HCT116 (cell line): ENCODE results near the gene ZNF48. TPM values are rescaled to one million over a fixed set of nuclear protein-coding genes. Genes with fewer than 3 reads are reported as not detected.

Experiments used
- ATAC-seq: fragments of 200-7000 bp; cut with Tn5 transposase; 2 replicates; pipeline ENCODE4 v1.9.1; 2020; ENCODE audit warnings: mild to moderate bottlenecking, moderate library complexity
- BruUV-seq: library from RNA; stranded (reverse); fragments of 400-500 nt; replicated peaks from 2 replicates; lab custom pipeline; 2021; lab: Mats Ljungman, UMichigan
- CTCF ChIA-PET: fragments of 300-600 bp; sonication (Branson Sonifier 250); formaldehyde crosslinking; loops from one replicate; lab custom pipeline; 2021; ENCODE audit warnings: antibody characterized with exemption; lab: Charles Lee
- POLR2A ChIA-PET: fragments of 300-600, 350-600 bp; sonication (Branson Sonifier 250); formaldehyde crosslinking; loops from one replicate; lab custom pipeline; 2021; ENCODE audit warnings: antibody characterized with exemption; lab: Charles Lee
- RAD21 ChIA-PET, 2 experiments: fragments of 300-600 bp; sonication (Branson Sonifier 250); formaldehyde crosslinking; loops; one replicate each; lab custom pipeline; 2023; ENCODE audit warnings: low total read pairs in 2 of 2; ENCODE audit not compliant: uncharacterized antibody in 2 of 2, unreplicated experiment in 2 of 2, low non-redundant PET in 1 of 2; lab: Charles Lee
- DNase-seq: peaks from one replicate; pipeline ENCODE4 v3.0.0-alpha.2; 2010; ENCODE audit warnings: low read depth, low spot score
- H2AFZ ChIP-seq: fragments of 200-600 bp; shearing (Covaris generic), sonication (generic); 2 replicates; pipeline ENCODE4 v1.6.1; 2017; ENCODE audit warnings: low read depth, mixed run types, mixed read lengths, antibody characterized with exemption, low read length; ENCODE audit not compliant: poor library complexity, severe bottlenecking
- H3K27ac ChIP-seq: 2 replicates; pipeline ENCODE4 v1.5.1; 2012; ENCODE audit warnings: low read depth, low read length
- H3K27me3 ChIP-seq: fragments of 200-600 bp; sonication (generic); 2 replicates; pipeline ENCODE4 v1.6.1; 2016; ENCODE audit warnings: mixed run types, low read length, mixed read lengths; ENCODE audit not compliant: insufficient read depth
- H3K36me3 ChIP-seq, 2 experiments: fragments of 200-500 bp in 1 of 2; fragments of 200-600 bp in 1 of 2; sonication (Bioruptor generic) in 1 of 2; sonication (generic) in 1 of 2; 2 replicates each; pipeline versions ENCODE4 v1.5.1 to v1.6.1; 2014 to 2016; ENCODE audit warnings: low read length in 2 of 2, inconsistent platforms in 1 of 2, mixed read lengths in 1 of 2, mixed run types in 1 of 2; ENCODE audit not compliant: insufficient read depth in 2 of 2, control insufficient read depth in 1 of 2
- H3K4me1 ChIP-seq, 2 experiments: fragments of 200-600 bp in 1 of 2; sonication (generic) in 1 of 2; 2 replicates each; pipeline versions ENCODE4 v1.5.1 to v1.6.1; 2012 to 2017; ENCODE audit warnings: low read length in 2 of 2, inconsistent platforms in 1 of 2, mild to moderate bottlenecking in 1 of 2, mixed read lengths in 1 of 2, mixed run types in 1 of 2, moderate library complexity in 1 of 2; ENCODE audit not compliant: insufficient read depth in 2 of 2, control insufficient read depth in 1 of 2
- H3K4me2 ChIP-seq: fragments of 200-600 bp; sonication (generic); 2 replicates; pipeline ENCODE4 v1.6.1; 2017; ENCODE audit warnings: mixed run types, low read length, mixed read lengths
- H3K4me3 ChIP-seq, 2 experiments: fragments of 200-600 bp in 1 of 2; sonication (generic) in 1 of 2; replicated peaks in 1 of 2; 2 replicates each; pipeline ENCODE4 v1.5.1; 2011 to 2016; ENCODE audit warnings: low read length in 2 of 2, control low read depth in 1 of 2, low read depth in 1 of 2, mild to moderate bottlenecking in 1 of 2, mixed read lengths in 1 of 2, mixed run types in 1 of 2
- H3K79me2 ChIP-seq: fragments of 200-600 bp; sonication (generic); 2 replicates; pipeline ENCODE4 v1.6.1; 2017; ENCODE audit warnings: mild to moderate bottlenecking, mixed run types, low read length, moderate library complexity, mixed read lengths; ENCODE audit not compliant: insufficient read depth
- H3K9ac ChIP-seq: fragments of 200-600 bp; sonication (generic); 2 replicates; pipeline ENCODE4 v1.6.1; 2016; ENCODE audit warnings: low read length, mixed read lengths
- H3K9me2 ChIP-seq: fragments of 200-600 bp; sonication (generic), shearing (Covaris generic); 2 replicates; pipeline ENCODE4 v1.6.1; 2017; ENCODE audit warnings: mixed run types, mild to moderate bottlenecking, moderate library complexity; ENCODE audit not compliant: insufficient read depth
- H3K9me3 ChIP-seq, 2 experiments: fragments of 200-500 bp in 1 of 2; fragments of 200-600 bp in 1 of 2; sonication (Bioruptor generic) in 1 of 2; sonication (generic) in 1 of 2; 2 replicates each; pipeline ENCODE4 v1.6.1; 2014 to 2017; ENCODE audit warnings: low read length in 2 of 2, mixed read lengths in 2 of 2, inconsistent platforms in 1 of 2, low read depth in 1 of 2, mild to moderate bottlenecking in 1 of 2, mixed run types in 1 of 2, moderate library complexity in 1 of 2; ENCODE audit not compliant: control insufficient read depth in 1 of 2, insufficient read depth in 1 of 2
- H4K20me1 ChIP-seq: fragments of 200-600 bp; sonication (generic), shearing (Covaris generic); 2 replicates; pipeline ENCODE4 v1.6.1; 2017; ENCODE audit warnings: mixed run types, mild to moderate bottlenecking, moderate library complexity; ENCODE audit not compliant: insufficient read depth
- CBX3 ChIP-seq: IDR thresholded peaks from 2 replicates; pipeline ENCODE4 v1.6.1; 2012; ENCODE audit warnings: low read depth
- CEBPB ChIP-seq: IDR thresholded peaks from 2 replicates; pipeline ENCODE4 v1.6.1; 2012; ENCODE audit warnings: low read depth
- EGR1 ChIP-seq: IDR thresholded peaks from 2 replicates; pipeline ENCODE4 v1.6.1; 2012; ENCODE audit warnings: low read depth
- ELF1 ChIP-seq: IDR thresholded peaks from 2 replicates; pipeline ENCODE4 v1.6.1; 2012; ENCODE audit warnings: low read depth, borderline replicate concordance
- EZH2 ChIP-seq: fragments of 200-600 bp; sonication (generic); IDR thresholded peaks from 2 replicates; pipeline ENCODE4 v1.6.1; 2017; ENCODE audit warnings: antibody characterized with exemption, mixed run types
- EZH2phosphoT487 ChIP-seq: fragments of 200-600 bp; IDR thresholded peaks from 2 replicates; pipeline ENCODE4 v1.6.1; 2018; ENCODE audit warnings: antibody characterized with exemption, borderline replicate concordance
- FOSL1 ChIP-seq: IDR thresholded peaks from 2 replicates; pipeline ENCODE4 v1.6.1; 2012; ENCODE audit warnings: low read depth
- JUND ChIP-seq: IDR thresholded peaks from 2 replicates; pipeline ENCODE4 v1.6.1; 2012
- POLR2A ChIP-seq: IDR thresholded peaks from 2 replicates; pipeline ENCODE4 v1.7.0; 2011; ENCODE audit warnings: borderline replicate concordance; ENCODE audit not compliant: insufficient read depth, insufficient read length; ENCODE audit errors: extremely low read depth
- POLR2AphosphoS5 ChIP-seq: IDR thresholded peaks from 2 replicates; pipeline ENCODE4 v1.6.1; 2011; ENCODE audit warnings: mild to moderate bottlenecking, low read depth, low read length, moderate library complexity
- RAD21 ChIP-seq: IDR thresholded peaks from 2 replicates; pipeline ENCODE4 v1.6.1; 2012; ENCODE audit warnings: low read depth, mild to moderate bottlenecking
- SIN3A ChIP-seq: IDR thresholded peaks from 2 replicates; pipeline ENCODE4 v1.6.1; 2012; ENCODE audit warnings: low read depth
- SP1 ChIP-seq: IDR thresholded peaks from 2 replicates; pipeline ENCODE4 v1.6.1; 2012; ENCODE audit warnings: low read depth
- SRF ChIP-seq: IDR thresholded peaks from 2 replicates; pipeline ENCODE4 v1.6.1; 2012; ENCODE audit warnings: low read depth
- TCF7L2 ChIP-seq: IDR thresholded peaks from 2 replicates; pipeline ENCODE4 v1.7.0; 2011; ENCODE audit warnings: borderline replicate concordance, inconsistent platforms; ENCODE audit not compliant: insufficient read depth, insufficient read length; ENCODE audit errors: extremely low read depth
- ZFX ChIP-seq: fragments of 450-650 bp; IDR thresholded peaks from 2 replicates; pipeline ENCODE4 v1.6.1; 2017
- ZNF274 ChIP-seq: fragments of 200-500 bp; sonication (Bioruptor generic); IDR thresholded peaks from 2 replicates; pipeline ENCODE4 v1.6.1; 2014; ENCODE audit warnings: mild to moderate bottlenecking, low read depth, low read length, inconsistent platforms
- intact Hi-C: fragments of 100-400 bp; cut with micrococcal nuclease; formaldehyde crosslinking; loops from 2 replicates; pipeline ENCODE4 v1.10.0; 2022
- total RNA-seq: library from RNA; stranded (reverse); gene quantifications from one replicate; pipeline ENCODE4 v1.2.1, GENCODE V29; 2021; ENCODE audit not compliant: unreplicated experiment
- TF ChIP-seq, protein P1 (sequence below), 3 experiments: fragments of 200-600 bp in 1 of 3; sonication (generic) in 1 of 3; IDR thresholded peaks in 2 of 3; conservative IDR thresholded peaks in 1 of 3; 2 replicates each; pipeline ENCODE4 v1.5.1; 2012 to 2017; ENCODE audit warnings: low read depth in 2 of 3, low read length in 2 of 3, antibody characterized with exemption in 1 of 3, borderline replicate concordance in 1 of 3, control low read depth in 1 of 3, mild to moderate bottlenecking in 1 of 3, mixed read lengths in 1 of 3, mixed run types in 1 of 3, moderate library complexity in 1 of 3; ENCODE audit not compliant: insufficient read depth in 1 of 3
- TF ChIP-seq, protein P2 (sequence below): IDR thresholded peaks from 2 replicates; pipeline ENCODE4 v1.6.1; 2012; ENCODE audit warnings: low read depth
- TF ChIP-seq, protein P3 (sequence below): IDR thresholded peaks from 2 replicates; pipeline ENCODE4 v1.6.1; 2012

Gene ZNF48
- total RNA-seq, 1 experiment from 2014 or later, result 17.9 TPM

DNA sequence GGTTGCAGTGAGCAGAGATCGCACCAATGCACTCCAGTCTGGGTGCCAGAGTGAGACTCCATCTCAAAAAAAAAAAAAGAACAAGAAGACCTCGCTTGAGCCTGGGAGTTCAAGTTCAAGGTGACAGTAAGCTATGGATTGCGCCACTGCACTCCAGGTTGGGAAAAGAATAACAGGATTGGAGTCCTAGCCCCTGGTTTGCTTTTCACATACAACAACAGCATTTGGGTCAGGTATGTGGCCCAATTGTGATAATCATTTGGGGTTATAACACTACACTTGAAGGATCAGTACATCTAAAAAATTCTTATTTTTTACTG, 53.9 kb downstream of the ZNF48 start:
- POLR2A ChIA-PET, result interaction anchor here (1.3 kb wide), 1 partner anchor 149 kb away, joined by 3 read pairs; no protein-coding TSS in a partner anchor
- intact Hi-C loops, result loop anchor here (5.0 kb wide), 2 partner anchors 178 to 473 kb away; partner anchors contain the start of gene FBXL19
- H3K27me3 ChIP-seq, result no peaks in the 10 kb centered on the region
- CTCF ChIA-PET, result interaction anchor here (0.9 to 1.9 kb wide), 4 partner anchors 9 to 180 kb away, joined by 3 to 11 read pairs (median 4); partner anchors contain the start of gene ZNF747
- no peak overlapping the region for H3K4me2 ChIP-seq
- no peaks in the 10 kb centered on the region for H3K9me3 ChIP-seq
- no peak overlapping the region for H2AFZ ChIP-seq
- no peak overlapping the region for H3K9ac ChIP-seq
- H3K27ac ChIP-seq, result no peak overlapping the region
- no peak for TF ChIP-seq RAD21
- no peak for TF ChIP-seq JUND
- TF ChIP-seq, protein P1, sequence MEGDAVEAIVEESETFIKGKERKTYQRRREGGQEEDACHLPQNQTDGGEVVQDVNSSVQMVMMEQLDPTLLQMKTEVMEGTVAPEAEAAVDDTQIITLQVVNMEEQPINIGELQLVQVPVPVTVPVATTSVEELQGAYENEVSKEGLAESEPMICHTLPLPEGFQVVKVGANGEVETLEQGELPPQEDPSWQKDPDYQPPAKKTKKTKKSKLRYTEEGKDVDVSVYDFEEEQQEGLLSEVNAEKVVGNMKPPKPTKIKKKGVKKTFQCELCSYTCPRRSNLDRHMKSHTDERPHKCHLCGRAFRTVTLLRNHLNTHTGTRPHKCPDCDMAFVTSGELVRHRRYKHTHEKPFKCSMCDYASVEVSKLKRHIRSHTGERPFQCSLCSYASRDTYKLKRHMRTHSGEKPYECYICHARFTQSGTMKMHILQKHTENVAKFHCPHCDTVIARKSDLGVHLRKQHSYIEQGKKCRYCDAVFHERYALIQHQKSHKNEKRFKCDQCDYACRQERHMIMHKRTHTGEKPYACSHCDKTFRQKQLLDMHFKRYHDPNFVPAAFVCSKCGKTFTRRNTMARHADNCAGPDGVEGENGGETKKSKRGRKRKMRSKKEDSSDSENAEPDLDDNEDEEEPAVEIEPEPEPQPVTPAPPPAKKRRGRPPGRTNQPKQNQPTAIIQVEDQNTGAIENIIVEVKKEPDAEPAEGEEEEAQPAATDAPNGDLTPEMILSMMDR (IDR thresholded peaks at IDR 0.05 in 2 of 3, conservative IDR thresholded peaks at IDR 0.05 in 1 of 3; ENCODE audit: borderline replicate concordance in 1 of 3, insufficient read depth in 1 of 3, low read depth in 2 of 3, low read length in 2 of 3), result no peak
- no peak for TF ChIP-seq EZH2phosphoT487
- no peak for TF ChIP-seq ZFX
- TF ChIP-seq EZH2, result no peak
- TF ChIP-seq POLR2A, result no peak
- TF ChIP-seq ZNF274, result no peak
- no peak for TF ChIP-seq SIN3A
- no peak for TF ChIP-seq CEBPB
- TF ChIP-seq EGR1, result no peak
- no peak for TF ChIP-seq TCF7L2
- no peak for TF ChIP-seq CBX3
- TF ChIP-seq POLR2AphosphoS5, result no peak
- no peak for TF ChIP-seq FOSL1
- no peak for TF ChIP-seq SRF
- TF ChIP-seq, protein P2, sequence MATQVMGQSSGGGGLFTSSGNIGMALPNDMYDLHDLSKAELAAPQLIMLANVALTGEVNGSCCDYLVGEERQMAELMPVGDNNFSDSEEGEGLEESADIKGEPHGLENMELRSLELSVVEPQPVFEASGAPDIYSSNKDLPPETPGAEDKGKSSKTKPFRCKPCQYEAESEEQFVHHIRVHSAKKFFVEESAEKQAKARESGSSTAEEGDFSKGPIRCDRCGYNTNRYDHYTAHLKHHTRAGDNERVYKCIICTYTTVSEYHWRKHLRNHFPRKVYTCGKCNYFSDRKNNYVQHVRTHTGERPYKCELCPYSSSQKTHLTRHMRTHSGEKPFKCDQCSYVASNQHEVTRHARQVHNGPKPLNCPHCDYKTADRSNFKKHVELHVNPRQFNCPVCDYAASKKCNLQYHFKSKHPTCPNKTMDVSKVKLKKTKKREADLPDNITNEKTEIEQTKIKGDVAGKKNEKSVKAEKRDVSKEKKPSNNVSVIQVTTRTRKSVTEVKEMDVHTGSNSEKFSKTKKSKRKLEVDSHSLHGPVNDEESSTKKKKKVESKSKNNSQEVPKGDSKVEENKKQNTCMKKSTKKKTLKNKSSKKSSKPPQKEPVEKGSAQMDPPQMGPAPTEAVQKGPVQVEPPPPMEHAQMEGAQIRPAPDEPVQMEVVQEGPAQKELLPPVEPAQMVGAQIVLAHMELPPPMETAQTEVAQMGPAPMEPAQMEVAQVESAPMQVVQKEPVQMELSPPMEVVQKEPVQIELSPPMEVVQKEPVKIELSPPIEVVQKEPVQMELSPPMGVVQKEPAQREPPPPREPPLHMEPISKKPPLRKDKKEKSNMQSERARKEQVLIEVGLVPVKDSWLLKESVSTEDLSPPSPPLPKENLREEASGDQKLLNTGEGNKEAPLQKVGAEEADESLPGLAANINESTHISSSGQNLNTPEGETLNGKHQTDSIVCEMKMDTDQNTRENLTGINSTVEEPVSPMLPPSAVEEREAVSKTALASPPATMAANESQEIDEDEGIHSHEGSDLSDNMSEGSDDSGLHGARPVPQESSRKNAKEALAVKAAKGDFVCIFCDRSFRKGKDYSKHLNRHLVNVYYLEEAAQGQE, result no peak
- TF ChIP-seq, protein P3, sequence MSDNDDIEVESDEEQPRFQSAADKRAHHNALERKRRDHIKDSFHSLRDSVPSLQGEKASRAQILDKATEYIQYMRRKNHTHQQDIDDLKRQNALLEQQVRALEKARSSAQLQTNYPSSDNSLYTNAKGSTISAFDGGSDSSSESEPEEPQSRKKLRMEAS, result no peak
- TF ChIP-seq ELF1, result no peak
- no peak for TF ChIP-seq SP1
- no peaks in the 10 kb centered on the region for H3K9me2 ChIP-seq
- ATAC-seq (no peak), DNase-seq (no peak)
- BruUV-seq, result no TSS peak
- H4K20me1 ChIP-seq, result no peaks in the 10 kb centered on the region
- peaks cover 5 to 20% of the 10 kb centered on the region in 2 experiments for H3K4me1 ChIP-seq
- no peak overlapping the region for H3K4me3 ChIP-seq
- peaks cover 0 to 6% of the 10 kb centered on the region in 2 experiments; a peak in 1 of 4 replicates for H3K36me3 ChIP-seq
- RAD21 ChIA-PET, result no interaction called here
- H3K79me2 ChIP-seq, result peaks cover 11% of the 10 kb centered on the region; the same call in 1 of the 2 replicates
